ENCODE data around the gene NEK2.
A peak's percentile ranks its signal among the peaks of the same experiment; 100 is the strongest.

DNA sequence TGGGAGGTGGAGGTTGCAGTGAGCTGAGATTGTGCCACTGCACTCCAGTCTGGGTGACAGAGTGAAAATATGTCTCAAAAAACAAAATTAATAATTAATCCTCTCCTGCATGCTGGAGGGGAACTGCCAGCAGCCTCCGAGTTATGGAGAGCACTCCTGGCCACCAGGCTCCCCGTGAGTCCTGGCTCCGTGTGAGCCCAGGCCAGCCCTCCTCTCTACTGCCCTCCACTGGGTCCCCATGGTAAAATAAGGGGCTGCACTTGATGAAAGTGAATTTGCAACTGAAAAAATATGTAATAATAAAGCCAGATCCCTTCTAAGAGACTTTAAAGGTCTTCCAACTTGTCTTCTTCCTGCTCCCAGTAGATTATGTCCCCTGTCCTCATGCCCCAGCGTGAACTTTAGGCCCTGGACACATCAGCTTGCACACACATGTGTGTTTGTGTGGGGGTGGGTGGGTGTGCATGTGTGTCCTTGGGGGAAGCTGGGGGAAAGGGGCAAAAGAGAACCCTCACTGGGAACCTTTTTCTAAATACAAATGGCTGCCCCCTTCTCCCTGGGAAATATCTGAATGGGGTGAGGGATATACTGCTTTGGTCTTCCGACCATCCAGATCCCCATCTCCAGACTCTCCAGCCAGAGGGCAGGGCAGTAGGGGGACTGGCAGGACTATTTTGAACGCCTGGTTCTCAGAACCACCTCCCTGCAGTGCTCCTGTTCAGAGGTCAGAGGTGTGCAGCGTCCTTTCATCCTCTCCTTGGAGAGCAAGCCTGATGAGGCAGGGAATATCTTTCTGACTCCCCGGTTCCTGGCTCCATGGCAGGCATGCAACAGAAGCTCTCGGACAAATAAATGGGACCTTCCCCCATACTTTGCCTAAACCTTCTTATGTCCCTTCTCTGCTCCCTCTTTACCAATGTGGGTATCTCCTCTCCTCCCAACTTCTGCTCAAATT is 26.2 kb downstream of the NEK2 start:
- TF ChIP-seq, protein P1, sequence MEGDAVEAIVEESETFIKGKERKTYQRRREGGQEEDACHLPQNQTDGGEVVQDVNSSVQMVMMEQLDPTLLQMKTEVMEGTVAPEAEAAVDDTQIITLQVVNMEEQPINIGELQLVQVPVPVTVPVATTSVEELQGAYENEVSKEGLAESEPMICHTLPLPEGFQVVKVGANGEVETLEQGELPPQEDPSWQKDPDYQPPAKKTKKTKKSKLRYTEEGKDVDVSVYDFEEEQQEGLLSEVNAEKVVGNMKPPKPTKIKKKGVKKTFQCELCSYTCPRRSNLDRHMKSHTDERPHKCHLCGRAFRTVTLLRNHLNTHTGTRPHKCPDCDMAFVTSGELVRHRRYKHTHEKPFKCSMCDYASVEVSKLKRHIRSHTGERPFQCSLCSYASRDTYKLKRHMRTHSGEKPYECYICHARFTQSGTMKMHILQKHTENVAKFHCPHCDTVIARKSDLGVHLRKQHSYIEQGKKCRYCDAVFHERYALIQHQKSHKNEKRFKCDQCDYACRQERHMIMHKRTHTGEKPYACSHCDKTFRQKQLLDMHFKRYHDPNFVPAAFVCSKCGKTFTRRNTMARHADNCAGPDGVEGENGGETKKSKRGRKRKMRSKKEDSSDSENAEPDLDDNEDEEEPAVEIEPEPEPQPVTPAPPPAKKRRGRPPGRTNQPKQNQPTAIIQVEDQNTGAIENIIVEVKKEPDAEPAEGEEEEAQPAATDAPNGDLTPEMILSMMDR (IDR thresholded peaks at IDR 0.05) = peak; percentile 56
- no peak for TF ChIP-seq EZH2 (IDR thresholded peaks at IDR 0.05; ENCODE audit: borderline replicate concordance, insufficient read depth, low read depth, low read length, poor library complexity, severe bottlenecking)

Data from B cell (primary cell).